ENCODE measurements around the gene NHERF1.

DNA sequence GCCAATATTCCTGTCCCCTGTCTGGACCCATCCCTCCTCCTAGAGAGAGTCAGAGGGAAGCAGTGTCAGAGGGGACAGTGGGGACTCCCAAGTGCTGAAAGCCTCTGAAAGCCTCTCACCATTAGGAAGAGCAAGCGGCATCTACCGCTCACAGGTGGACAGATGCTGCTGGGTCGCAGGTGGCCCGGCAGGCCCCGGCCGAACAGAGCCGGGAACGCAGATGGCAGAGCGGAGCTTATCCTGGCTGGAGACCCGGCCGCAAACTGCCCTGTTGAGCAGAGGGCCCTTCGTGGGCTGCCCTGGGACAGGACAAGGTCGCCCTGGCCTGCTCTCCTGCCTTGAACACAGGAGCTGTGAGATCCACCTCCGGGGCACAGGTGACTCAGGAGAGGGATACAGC is 50.7 kb downstream of the NHERF1 start:
- TF ChIP-seq, protein P1, sequence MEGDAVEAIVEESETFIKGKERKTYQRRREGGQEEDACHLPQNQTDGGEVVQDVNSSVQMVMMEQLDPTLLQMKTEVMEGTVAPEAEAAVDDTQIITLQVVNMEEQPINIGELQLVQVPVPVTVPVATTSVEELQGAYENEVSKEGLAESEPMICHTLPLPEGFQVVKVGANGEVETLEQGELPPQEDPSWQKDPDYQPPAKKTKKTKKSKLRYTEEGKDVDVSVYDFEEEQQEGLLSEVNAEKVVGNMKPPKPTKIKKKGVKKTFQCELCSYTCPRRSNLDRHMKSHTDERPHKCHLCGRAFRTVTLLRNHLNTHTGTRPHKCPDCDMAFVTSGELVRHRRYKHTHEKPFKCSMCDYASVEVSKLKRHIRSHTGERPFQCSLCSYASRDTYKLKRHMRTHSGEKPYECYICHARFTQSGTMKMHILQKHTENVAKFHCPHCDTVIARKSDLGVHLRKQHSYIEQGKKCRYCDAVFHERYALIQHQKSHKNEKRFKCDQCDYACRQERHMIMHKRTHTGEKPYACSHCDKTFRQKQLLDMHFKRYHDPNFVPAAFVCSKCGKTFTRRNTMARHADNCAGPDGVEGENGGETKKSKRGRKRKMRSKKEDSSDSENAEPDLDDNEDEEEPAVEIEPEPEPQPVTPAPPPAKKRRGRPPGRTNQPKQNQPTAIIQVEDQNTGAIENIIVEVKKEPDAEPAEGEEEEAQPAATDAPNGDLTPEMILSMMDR (optimal IDR thresholded peaks at IDR 0.05 in 1 of 3, IDR thresholded peaks at IDR 0.05 in 1 of 3, conservative IDR thresholded peaks at IDR 0.05 in 1 of 3; ENCODE audit: extremely low read depth in 1 of 3, insufficient read depth in 2 of 3, low read length in 3 of 3) = no peak
- TF ChIP-seq EZH2 (IDR thresholded peaks at IDR 0.05; ENCODE audit: low read length) = no peak
